HuH-7 (cell line): ENCODE data around the gene ASIC4.

Experiments used
- DNase-seq: peaks from one replicate; pipeline ENCODE4 v3.0.0; 2011; ENCODE audit warnings: low spot score

Gene ASIC4

GRCh38 chr2:219480004-219480403, 34.3 kb upstream of the ASIC4 start:
- no peak for DNase-seq

DNA sequence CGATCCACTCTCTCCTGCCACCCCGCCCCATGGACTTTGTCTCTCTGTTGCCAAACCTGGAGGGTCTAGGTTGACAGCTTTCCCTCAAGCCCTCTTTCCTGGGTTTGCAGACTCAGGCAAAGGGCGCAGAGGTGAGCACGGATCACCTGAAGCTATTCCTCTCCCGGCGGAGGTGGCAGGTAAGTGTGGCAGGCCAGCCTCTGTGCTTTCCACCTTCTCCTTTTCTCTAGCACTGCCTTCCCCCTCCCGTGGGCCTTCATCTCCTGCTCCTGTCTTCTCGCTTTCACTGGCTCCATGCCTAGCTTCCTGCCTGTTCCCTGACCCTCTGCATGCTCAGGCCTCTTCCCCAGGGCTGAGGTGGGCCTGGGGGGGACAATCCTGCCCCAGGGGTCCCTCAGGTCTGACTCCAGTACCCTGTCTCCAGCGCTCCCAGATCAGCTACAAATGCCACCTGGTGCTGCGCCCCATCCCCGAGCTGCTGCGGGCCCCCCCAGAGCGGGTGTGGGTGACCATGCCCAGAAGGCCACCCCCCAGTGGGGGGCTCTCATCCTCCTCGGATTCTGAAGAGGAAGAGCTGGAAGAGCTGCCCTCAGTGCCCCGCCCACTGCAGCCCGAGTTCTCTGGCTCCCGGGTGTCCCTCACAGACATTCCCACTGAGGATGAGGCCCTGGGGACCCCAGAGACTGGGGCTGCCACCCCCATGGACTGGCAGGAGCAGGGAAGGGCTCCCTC, 31.4 kb upstream of the ASIC4 start:
- DNase-seq, result no peak

DNA sequence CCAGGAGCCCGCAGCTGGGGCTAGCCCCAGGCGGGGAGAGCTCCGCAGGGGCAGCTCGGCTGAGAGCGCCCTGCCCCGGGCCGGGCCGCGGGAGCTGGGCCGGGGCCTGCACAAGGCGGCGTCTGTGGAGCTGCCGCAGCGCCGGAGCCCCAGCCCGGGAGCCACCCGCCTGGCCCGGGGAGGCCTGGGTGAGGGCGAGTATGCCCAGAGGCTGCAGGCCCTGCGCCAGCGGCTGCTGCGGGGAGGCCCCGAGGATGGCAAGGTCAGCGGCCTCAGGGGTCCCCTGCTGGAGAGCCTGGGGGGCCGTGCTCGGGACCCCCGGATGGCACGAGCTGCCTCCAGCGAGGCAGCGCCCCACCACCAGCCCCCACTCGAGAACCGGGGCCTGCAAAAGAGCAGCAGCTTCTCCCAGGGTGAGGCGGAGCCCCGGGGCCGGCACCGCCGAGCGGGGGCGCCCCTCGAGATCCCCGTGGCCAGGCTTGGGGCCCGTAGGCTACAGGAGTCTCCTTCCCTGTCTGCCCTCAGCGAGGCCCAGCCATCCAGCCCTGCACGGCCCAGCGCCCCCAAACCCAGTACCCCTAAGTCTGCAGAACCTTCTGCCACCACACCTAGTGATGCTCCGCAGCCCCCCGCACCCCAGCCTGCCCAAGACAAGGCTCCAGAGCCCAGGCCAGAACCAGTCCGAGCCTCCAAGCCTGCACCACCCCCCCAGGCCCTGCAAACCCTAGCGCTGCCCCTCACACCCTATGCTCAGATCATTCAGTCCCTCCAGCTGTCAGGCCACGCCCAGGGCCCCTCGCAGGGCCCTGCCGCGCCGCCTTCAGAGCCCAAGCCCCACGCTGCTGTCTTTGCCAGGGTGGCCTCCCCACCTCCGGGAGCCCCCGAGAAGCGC, 30.6 kb upstream of the ASIC4 start:
- no peak for DNase-seq

DNA sequence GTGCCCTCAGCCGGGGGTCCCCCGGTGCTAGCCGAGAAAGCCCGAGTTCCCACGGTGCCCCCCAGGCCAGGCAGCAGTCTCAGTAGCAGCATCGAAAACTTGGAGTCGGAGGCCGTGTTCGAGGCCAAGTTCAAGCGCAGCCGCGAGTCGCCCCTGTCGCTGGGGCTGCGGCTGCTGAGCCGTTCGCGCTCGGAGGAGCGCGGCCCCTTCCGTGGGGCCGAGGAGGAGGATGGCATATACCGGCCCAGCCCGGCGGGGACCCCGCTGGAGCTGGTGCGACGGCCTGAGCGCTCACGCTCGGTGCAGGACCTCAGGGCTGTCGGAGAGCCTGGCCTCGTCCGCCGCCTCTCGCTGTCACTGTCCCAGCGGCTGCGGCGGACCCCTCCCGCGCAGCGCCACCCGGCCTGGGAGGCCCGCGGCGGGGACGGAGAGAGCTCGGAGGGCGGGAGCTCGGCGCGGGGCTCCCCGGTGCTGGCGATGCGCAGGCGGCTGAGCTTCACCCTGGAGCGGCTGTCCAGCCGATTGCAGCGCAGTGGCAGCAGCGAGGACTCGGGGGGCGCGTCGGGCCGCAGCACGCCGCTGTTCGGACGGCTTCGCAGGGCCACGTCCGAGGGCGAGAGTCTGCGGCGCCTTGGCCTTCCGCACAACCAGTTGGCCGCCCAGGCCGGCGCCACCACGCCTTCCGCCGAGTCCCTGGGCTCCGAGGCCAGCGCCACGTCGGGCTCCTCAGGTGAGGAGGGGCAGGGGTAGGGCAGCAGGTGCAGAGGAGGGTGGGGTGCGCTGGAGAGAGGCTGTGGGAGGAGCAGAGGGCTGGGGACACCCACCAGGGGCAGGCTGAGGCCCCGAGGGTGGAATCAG, 29.7 kb upstream of the ASIC4 start:
- no peak for DNase-seq

DNA sequence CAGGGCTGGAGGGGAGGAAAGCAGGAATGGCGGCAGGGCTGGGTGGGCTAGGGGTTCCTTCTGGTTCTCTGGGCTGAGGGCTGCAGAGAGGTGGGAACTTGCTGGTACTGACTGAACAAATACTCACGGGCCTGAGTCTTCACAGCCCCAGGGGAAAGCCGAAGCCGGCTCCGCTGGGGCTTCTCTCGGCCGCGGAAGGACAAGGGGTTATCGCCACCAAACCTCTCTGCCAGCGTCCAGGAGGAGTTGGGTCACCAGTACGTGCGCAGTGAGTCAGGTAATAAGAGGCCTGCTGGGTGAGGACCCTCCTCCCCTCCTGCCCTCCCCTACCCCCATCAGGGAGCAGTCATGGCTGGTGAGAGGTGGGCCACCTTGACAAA, 29.1 kb upstream of the ASIC4 start:
- DNase-seq, result no peak

- no peak for DNase-seq
Observed at GRCh38 chr2:219486380-219486959, 27.8 kb upstream of the ASIC4 start.

DNA sequence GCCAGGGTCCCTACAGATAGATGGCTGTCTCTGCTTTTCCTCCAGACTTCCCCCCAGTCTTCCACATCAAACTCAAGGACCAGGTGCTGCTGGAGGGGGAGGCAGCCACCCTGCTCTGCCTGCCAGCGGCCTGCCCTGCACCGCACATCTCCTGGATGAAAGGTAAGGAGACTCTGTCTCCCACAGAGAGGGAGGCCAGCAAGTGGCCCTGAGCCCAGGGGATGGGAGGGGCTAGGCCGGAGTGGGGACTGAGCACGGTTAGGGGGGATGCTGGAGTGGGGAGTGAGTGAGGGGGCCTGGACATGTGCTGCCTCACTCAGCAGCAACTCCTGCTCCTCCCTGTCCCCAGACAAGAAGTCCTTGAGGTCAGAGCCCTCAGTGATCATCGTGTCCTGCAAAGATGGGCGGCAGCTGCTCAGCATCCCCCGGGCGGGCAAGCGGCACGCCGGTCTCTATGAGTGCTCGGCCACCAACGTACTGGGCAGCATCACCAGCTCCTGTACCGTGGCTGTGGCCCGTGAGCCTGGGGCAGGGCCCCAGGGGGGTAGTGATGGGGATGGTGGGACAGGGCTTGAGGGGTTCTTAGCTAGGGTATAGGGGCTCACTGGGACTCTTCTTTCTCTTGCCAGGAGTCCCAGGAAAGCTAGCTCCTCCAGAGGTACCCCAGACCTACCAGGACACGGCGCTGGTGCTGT, 26.0 kb upstream of the ASIC4 start:
- DNase-seq, result no peak

DNA sequence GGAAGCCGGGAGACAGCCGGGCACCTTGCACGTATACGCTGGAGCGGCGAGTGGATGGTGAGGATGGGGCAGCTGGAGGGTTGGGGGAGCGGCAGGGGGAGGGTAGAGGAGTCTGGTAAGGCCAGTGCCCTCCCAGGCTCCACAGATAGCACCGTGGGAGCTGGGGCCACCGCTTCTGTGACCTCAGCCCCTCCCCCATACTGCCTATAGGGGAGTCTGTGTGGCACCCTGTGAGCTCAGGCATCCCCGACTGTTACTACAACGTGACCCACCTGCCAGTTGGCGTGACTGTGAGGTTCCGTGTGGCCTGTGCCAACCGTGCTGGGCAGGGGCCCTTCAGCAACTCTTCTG, 25.5 kb upstream of the ASIC4 start:
- DNase-seq, result no peak

- no peak for DNase-seq
Observed at GRCh38 chr2:219489315-219489714, 25.0 kb upstream of the ASIC4 start.

DNA sequence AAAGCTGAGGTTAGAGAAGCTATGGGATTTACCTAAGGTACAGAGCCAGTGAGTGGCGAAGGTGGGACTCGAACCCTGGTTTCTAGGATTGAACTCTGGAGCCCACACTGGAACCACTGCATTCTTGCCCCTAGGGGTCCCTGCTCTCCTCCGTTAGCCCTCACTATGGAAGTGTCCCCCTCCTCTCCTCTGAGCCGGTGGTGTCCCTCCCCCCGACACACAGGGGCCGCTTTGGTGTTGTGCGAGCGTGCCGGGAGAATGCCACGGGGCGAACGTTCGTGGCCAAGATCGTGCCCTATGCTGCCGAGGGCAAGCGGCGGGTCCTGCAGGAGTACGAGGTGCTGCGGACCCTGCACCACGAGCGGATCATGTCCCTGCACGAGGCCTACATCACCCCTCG, 24.1 kb upstream of the ASIC4 start:
- DNase-seq, result no peak

DNA sequence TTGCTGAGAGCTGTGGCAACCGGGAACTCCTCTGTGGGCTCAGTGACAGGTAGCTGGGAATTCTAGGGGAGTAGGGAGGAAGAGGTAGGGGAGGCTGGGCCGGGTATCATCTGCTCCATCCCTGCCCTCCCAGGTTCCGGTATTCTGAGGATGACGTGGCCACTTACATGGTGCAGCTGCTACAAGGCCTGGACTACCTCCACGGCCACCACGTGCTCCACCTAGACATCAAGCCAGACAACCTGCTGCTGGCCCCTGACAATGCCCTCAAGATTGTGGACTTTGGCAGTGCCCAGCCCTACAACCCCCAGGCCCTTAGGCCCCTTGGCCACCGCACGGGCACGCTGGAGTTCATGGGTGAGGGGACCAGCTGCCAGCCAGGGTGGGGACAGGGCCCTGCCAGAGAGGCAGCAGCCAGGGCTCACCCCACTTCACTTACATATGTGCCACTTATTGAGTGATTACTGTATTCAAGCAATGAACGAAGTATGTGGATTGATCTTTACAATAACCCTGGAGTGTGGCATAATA, 23.6 kb upstream of the ASIC4 start:
- DNase-seq, result no peak

DNA sequence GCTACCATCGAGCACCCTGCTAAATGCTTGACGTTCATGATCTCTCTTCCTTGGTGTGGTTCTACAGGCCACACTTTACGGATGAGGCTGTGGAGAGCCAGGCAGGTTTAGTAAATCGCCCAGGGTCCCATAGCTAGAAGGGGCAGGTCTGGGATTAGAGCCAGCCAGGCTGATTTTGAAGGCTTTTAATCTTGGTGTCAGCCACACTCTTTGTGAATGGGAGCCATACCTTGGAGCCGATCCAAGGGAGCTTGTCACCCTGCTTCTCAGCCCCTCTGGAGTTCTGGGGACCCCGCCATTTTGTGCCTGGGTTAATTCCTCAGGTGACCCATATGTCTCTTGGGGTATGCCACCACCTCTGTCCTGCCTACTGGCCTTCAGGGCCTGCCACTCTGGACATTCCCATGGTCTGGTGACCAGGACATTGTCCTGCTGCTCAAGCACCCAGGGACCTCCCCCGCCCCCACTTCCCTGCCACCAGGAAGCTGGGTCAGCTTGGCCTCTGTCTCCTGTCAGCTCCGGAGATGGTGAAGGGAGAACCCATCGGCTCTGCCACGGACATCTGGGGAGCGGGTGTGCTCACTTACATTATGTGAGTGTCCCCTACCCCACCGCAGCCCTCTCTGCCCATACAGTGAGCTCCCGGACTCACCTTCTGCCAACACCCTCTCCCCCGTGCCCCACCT, 22.9 kb upstream of the ASIC4 start:
- no peak for DNase-seq

DNA sequence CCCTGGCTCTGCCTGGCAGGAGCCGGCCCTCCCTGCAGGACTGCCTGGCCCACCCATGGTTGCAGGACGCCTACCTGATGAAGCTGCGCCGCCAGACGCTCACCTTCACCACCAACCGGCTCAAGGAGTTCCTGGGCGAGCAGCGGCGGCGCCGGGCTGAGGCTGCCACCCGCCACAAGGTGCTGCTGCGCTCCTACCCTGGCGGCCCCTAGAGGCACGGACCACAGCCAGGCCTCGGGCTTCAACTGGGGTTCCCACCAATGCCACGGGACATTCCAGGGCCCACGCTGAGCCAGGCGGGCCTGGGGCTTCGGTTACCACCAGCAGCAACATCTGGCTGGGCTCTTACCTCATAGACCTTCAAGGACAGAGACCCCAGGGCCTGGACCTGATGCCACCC, 21.7 kb upstream of the ASIC4 start:
- no peak for DNase-seq

DNA sequence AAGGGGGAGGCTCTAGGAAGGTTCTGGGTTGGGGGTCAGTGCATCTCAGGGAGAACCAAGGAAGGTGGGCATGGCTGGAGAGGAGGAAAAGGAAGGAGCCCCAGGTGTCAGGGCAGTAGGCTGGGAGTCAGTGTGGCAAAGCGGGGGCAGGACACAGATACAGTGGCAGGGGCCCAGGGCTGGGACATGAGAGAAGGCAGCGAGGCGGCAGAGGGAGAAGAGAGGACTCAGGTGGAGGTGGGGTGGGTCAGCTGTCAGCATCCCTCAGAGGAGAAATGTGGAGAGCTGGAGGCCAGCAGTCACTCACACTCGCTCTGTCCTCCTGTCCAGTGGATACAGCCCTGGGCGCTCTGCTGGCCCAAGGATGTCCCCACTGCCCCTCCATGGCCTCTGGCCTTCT, 21.2 kb upstream of the ASIC4 start:
- no peak for DNase-seq

DNA sequence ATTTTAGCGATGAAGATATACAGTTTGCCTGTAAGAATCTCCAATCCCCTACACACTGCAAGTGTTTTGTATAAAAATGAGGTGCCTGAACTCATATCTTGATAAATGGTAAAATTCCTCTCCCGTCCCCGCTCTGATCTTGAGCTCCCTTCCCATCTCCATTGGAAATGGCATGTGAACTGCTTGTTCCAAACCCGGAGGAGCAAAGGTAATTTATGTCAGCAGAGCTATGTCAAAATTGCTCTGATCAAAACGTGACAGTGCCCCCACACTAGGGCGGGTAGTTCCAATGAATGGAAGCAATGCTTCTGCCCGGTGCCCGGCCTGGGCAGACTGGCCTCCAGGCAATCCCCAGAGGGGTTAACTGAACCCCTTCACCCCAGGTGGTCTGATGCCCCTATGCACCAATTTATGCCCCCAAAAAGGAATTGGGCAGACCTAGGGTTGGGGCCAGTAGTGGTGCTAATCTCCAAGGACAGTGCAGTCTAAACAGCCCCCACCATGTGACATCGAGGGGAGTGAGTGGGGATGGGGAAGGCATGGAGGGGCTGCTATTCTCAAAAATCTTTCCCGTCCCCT, 19.2 kb upstream of the ASIC4 start:
- DNase-seq, result no peak

DNA sequence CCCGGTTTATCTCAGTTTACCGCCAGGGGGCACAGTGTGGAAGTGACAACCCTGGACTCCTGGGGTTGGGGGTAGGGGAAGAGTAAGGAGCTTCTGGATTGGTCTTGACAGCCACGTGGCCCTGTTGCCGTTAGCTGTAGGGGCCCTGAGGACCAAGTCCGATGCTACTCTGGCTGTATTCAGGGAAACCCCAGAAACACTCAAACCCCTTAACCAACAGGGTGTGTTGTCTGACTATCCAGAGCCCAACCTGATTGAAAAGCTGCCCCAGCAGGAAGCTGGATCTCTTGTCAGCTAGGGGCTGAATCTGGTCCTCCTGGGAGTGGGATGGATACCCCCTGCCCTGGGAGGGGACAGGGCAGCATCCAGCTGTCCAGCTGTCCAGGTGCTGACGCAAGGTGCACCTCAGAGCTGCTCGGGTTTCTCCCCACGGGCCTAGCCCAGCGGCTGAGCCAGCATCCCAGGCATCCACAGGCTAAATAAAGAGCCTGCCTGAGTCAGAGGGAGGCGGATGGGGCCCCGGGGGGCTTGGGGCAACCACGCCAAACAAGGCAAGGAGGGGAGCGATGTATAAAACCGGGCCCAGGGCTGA, 18.7 kb upstream of the ASIC4 start:
- DNase-seq, result peak; percentile 99

DNA sequence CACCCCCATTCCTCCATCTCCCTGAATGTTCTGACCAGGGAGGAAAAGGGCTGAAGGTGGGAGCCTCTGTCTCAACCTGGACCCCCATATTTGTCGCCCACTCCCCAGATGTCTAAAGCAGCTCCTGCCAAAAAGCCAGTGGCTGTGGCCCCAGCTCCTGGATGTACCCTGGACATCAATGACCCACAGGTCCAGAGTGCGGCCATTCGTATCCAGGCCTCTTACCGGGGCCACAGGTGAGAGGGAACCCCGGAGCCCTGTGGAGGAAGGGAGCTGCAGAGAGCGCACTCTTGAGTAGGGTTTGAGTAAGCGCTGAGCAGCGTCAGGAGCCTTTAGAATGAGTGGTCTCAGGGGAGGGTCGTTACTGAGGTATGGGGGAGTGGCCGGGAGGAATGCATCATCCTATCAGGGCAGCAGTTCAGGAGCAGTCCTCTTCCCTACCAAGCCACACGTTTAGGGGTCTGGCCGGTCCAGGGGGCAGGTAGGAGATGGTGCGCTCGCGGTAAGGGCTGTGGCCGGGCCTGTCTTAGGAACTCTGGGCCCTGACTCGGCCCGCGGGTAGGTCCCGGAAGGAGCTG, 17.9 kb upstream of the ASIC4 start:
- DNase-seq, result no peak

GRCh38 chr2:219496825-219497494, 17.3 kb upstream of the ASIC4 start:
- no peak for DNase-seq
